UCSD-AML1 (cell line): Measurements from ENCODE around the gene RNF148.

Experiments
- DNase-seq: peaks from one replicate; lab custom pipeline; 2025; ENCODE audit not compliant: unreplicated experiment; lab: John Stamatoyannopoulos, UW

Gene RNF148

GRCh38 chr7:122702872-122703510, at the start of gene RNF148:
TSS of gene RNF148 (minus strand) at chr7:122702922. CDS start at chr7:122702750, 172 bp downstream.
- no peak for DNase-seq

- no peak for DNase-seq
Measured at GRCh38 chr7:122750389-122750788, 47.7 kb upstream of the RNF148 start.

GRCh38 chr7:122748195-122748594, 45.5 kb upstream of the RNF148 start:
- DNase-seq = no peak

GRCh38 chr7:122746948-122747347, 44.2 kb upstream of the RNF148 start:
- DNase-seq = no peak

GRCh38 chr7:122743211-122743610, 40.5 kb upstream of the RNF148 start:
- DNase-seq = no peak

- DNase-seq = no peak
Measured at GRCh38 chr7:122738947-122739346, 36.2 kb upstream of the RNF148 start.

GRCh38 chr7:122736183-122736582, 33.5 kb upstream of the RNF148 start:
- no peak for DNase-seq

GRCh38 chr7:122727759-122728158, 25.0 kb upstream of the RNF148 start:
- no peak for DNase-seq

- DNase-seq = no peak
Measured at GRCh38 chr7:122727354-122727753, 24.6 kb upstream of the RNF148 start.

- DNase-seq = no peak
Measured at GRCh38 chr7:122726881-122727280, 24.2 kb upstream of the RNF148 start.

- DNase-seq = no peak
Measured at GRCh38 chr7:122724366-122724765, 21.6 kb upstream of the RNF148 start.

GRCh38 chr7:122719010-122719578, 16.4 kb upstream of the RNF148 start:
- no peak for DNase-seq

GRCh38 chr7:122717356-122718089, 14.8 kb upstream of the RNF148 start:
- DNase-seq = no peak

- no peak for DNase-seq
Measured at GRCh38 chr7:122715183-122715582, 12.5 kb upstream of the RNF148 start.

- no peak for DNase-seq
Measured at GRCh38 chr7:122710916-122711315, 8.2 kb upstream of the RNF148 start.

- DNase-seq = no peak
Measured at GRCh38 chr7:122709930-122710646, 7.4 kb upstream of the RNF148 start.

GRCh38 chr7:122706836-122707235, 4.1 kb upstream of the RNF148 start:
- no peak for DNase-seq

- DNase-seq = no peak
Measured at GRCh38 chr7:122699017-122699416, 3.7 kb downstream of the RNF148 start, which contains the start of gene RNF133. TSS of gene RNF133 (minus strand) at chr7:122699117. CDS start at chr7:122698918, 199 bp downstream.

GRCh38 chr7:122695816-122696215, 6.9 kb downstream of the RNF148 start:
- no peak for DNase-seq

GRCh38 chr7:122694697-122695096, 8.0 kb downstream of the RNF148 start:
- no peak for DNase-seq

- DNase-seq = no peak
Measured at GRCh38 chr7:122692769-122693309, 9.9 kb downstream of the RNF148 start.
